HG02571 (cell line): ENCODE results near the gene MMP23B.
"Not testable (repeated sequence)": the region's sequence is repeated elsewhere in the genome, so short reads cannot be mapped to it uniquely, and the experiment has no call there.

Experiments
- ATAC-seq: cut with Tn5 transposase; IDR thresholded peaks from one replicate; pipeline ENCODE4 v1.9.1; 2021; ENCODE audit warnings: mild to moderate bottlenecking, moderate library complexity; ENCODE audit not compliant: unreplicated experiment

The MMP23B gene

GRCh38 chr1:1631782-1632420 is at the start of gene MMP23B:
MMP23B (plus strand) TSS chr1:1632173; CDS start chr1:1632219, 46 bp downstream.
- no peak for ATAC-seq

GRCh38 chr1:1582585-1583346 is 49.2 kb upstream of the MMP23B start:
- no peak for ATAC-seq

- ATAC-seq, result no peak
These were observed 48.5 kb upstream of the MMP23B start for GRCh38 chr1:1583347-1584010.

DNA sequence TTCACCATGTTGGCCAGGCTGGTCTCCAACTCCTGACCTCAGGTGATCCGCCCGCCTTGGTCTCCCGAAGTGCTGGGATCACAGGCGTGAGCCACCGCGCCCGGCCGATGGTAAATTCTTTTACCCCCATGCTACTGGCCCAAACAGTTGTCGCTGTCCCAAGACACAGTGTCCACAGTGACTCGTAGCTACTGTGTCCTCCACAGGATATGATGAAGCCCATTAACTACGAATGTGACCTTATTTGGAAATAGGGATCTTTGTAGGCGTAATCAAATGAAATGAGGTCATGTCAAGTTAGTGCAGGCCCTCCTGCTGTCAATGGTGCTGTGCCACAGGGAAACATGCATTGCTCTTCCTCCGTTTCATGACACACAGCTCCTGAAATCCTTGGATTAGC is 40.5 kb upstream of the MMP23B start:
- ATAC-seq, result no peak

DNA sequence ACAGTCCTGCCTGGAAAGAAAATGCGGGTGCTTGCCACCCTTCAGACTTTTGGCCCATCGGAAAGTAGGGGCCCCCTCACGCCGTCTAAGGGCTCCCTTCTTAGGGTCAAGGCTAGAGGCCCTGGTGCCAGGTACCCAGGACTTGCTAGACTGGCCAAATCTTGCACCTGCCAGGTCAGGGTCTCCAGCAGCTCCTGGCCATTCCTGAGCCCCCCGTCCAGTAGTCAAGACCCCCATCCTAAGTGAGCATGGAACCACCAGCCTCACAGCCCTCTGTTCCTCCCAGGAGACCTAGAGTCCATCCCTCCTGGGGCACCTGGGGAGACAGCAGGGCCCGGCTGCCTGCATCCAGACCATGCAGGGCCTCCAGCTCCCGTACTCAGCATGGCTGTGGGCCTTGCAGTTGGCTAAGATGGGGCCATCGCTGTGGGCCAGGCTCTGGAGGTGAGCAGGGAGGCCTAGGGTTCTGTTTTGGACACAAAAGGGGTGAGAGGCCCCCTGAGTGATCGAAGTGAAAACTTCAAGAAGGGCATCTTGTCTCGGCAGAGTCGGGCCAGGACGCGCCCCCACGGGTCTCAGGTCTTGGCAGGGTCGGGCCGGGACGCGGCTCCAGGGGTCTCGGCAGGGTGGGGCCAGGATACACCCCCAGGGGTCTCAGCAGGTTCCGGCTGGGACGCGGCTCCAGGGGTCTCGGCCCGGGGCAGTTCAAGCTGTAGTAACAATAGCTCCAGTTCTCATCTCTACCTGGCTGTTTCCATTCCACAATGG is 38.0 kb upstream of the MMP23B start:
- no peak for ATAC-seq

- ATAC-seq, result no peak
These were observed 37.2 kb upstream of the MMP23B start for GRCh38 chr1:1594602-1595260.

GRCh38 chr1:1595341-1595740 is 36.6 kb upstream of the MMP23B start:
- not testable (repeated sequence) for ATAC-seq

GRCh38 chr1:1596493-1597274 is 35.3 kb upstream of the MMP23B start:
- ATAC-seq, result no peak

- ATAC-seq, result no peak
These were observed 34.6 kb upstream of the MMP23B start for GRCh38 chr1:1597275-1597930.

DNA sequence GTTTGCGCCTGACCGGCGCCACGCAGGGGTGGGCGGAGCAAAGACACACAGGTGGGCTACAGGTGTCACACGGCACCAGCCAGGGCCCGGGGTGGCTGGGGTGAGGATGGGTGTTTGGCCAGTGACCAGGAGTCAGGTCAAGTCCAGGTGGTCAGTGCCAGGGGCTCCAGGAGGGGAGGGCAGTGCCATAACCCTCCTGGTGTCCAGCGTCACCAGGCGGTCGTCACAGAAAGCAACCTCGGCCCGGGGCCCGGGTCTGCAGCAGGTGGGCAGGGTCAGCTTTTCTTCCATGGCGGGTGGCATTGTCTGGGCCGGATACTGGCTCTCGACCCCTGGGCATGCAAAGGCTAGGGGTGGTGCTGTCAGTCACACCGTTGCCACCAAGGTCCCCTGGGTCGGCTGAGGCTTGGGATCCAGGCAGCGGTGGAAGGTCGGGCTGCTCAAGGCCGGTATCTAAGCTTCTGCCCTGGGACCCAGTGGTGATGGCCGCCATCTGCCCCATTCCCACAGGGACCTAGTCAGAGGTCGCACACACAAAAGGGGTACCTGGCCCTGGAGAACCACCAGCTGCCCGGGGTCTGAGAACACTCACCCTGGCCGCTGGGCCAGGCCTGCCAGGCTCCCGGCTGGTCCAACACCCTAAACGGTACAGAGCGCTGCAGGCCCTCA is 33.8 kb upstream of the MMP23B start:
- no peak for ATAC-seq

- no peak for ATAC-seq
These were observed 33.3 kb upstream of the MMP23B start for GRCh38 chr1:1598720-1599029.

DNA sequence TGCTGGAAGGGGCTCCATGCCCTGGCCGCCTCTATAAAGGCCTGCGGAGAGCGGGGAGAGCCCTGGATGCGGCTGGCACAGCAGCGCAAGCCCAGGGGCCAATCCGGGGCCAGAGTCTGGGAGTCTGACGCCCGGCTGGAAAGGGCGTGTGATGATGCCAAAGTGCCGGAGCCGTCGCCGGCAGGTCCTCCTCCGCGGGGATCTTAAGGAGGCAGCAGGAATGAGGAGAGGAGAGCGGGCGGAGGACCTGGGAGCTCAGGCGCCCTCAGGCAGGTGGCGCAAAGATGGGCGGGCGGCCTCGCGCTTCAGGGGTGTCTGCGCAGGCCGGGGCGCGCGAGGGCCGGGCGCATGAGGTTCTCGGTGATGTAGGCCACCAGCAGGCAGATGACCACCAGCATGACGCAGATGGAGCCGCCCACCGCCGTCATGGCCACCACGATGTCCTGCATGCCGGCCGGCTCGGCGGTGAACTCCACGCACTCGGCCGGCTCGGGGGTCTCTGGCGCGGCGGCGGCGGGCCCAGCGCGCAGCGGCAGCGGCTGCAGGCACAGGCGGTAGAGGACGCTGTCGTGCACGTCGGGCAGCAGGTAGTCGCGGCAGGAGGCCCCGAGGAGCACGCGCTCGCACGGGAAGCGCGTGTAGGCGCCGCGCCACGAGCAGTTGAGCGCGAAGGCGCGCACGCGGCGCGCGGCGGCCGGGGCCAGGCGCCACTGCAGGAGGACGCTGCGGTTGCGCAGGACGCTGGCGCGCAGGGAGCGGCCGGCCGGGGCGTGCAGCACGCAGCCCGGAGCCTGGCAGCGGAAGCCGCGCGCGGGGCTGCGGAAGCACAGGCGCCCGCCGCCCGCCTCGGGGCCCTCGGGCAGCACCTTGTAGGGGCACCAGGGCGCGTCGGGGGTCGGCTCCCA is 32.7 kb upstream of the MMP23B start:
- ATAC-seq, result no peak

DNA sequence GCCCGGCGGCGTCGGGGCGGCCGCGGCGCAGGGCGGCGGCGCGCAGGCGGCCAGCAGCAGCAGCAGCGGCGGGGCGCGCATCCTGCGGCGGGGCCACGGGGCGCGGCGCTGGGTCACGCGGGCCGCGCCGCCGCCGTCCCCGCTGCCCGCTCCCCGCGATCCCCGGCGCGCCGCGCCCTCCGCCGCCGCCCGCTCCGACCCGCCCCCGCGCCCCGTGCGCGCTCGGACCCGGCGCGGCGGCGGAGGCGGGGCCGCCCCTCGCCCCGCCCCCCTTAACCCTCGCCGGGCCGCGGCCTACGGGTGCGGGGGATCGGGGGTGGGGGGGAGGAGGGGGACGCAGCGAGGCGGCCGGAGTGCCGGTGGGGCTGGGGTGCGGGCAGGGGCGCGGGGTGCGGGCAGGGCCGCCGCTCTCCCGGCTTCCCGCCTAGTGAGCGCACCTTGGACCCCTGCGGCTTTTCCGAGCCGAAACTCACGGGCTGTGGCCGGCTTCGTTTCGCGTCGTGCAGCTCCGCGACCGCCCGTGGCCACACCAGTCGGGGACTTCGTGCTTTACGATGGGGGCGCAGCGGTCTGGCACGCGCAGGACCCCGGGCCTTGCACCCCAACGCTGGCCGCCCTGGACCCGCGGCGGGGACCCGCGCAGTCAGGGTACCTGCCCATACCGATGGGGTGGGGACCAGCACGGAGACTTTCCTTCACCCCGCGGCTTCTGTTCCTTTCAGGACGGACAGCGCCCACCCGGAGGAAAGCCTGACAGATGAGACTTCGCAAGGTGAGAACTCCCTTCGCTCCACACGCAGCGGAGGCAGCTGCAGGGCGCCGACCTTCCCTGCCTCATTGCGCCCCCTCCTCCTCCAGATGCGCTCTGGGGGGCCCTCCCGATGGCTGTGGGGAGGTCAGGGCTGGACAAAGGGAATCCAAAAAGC is 31.8 kb upstream of the MMP23B start, which contains the start of gene FNDC10:
TSS of gene FNDC10 (minus strand) at position 201 of the 926 bp plus-strand sequence. CDS start at position 81, 120 bp downstream.
- ATAC-seq, result no peak

DNA sequence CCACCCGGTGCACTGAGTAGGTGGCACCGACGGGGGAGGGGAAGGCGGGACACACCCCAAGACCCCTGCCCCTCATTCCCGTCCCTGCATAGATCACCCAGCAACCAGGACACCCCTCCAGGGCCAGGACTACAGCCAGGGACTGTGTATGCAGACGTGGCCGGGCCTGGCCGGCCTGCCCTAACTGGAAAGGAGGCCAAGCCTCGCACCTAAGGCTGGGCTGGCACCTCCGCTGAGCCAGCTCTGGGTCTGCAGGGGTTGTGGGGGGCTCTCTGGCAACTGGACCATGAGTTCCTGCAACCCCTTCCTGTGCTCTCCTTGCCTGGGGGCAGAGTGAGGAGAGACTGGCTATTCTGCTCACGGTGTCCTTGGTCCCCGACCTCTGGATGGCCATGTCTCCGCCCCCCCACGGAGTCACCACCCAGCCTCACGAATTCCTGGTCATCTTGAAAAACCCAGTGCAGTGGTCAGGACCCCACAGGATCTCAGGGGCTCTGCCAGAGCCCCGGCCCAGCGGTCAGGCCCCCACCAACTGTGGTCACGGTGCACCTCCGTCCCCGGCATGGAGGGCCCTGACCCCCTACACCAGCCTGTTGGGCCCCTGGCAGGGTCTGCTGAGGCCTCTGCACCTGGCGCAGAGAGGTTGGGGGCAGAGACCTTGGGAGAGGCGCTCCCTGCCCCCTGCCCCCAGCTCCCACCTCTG is 31.0 kb upstream of the MMP23B start:
- ATAC-seq, result no peak

GRCh38 chr1:1601564-1602303 is 30.2 kb upstream of the MMP23B start:
- ATAC-seq, result no peak
